ENCODE measurements around the gene BNC2. TPM values are rescaled to one million over a fixed set of nuclear protein-coding genes. Genes with fewer than 3 reads are reported as not detected.

The BNC2 gene
- total RNA-seq, 4 donors from 2014 or later: 90.2 to 130 (median 100.0) TPM

GRCh38 chr9:16475257-16475656 lies 395.2 kb downstream of the BNC2 start:
- Histone ChIP-seq H3K9me3 (no peaks in the 10 kb centered on the region), H3K27me3 (no peaks in the 10 kb centered on the region), H3K4me1 (no peaks in the 10 kb centered on the region), H3K4me3 (no peak overlapping the region), H3K36me3 (no peaks in the 10 kb centered on the region), H3K27ac (no peak overlapping the region)
- 68 to 78% methylated on average over 3 of the region's 3 CpGs for WGBS, 2 donors (ENCODE audit: low coverage in 1 of 2)
- TF ChIP-seq POLR2AphosphoS5 (IDR thresholded peaks at IDR 0.05) (no peak), EP300 (IDR thresholded peaks at IDR 0.05) (no peak), POLR2A (IDR thresholded peaks at IDR 0.05) (no peak), CTCF (IDR thresholded peaks at IDR 0.05) (no peak)
- ATAC-seq: no peak

GRCh38 chr9:16469184-16469583 lies 401.3 kb downstream of the BNC2 start:
- no peak overlapping the region for H3K27ac ChIP-seq
- no peaks in the 10 kb centered on the region for H3K9me3 ChIP-seq
- H3K27me3 ChIP-seq: no peaks in the 10 kb centered on the region
- no peak for TF ChIP-seq POLR2AphosphoS5 (IDR thresholded peaks at IDR 0.05)
- no peak for TF ChIP-seq CTCF (IDR thresholded peaks at IDR 0.05)
- TF ChIP-seq EP300 (IDR thresholded peaks at IDR 0.05): no peak
- TF ChIP-seq POLR2A (IDR thresholded peaks at IDR 0.05): no peak
- no peak for ATAC-seq
- 77 to 83% methylated on average over 4 of the region's 4 CpGs for WGBS, 2 donors (ENCODE audit: low coverage in 1 of 2)
- no peaks in the 10 kb centered on the region for H3K4me1 ChIP-seq
- no peaks in the 10 kb centered on the region for H3K36me3 ChIP-seq
- no peak overlapping the region for H3K4me3 ChIP-seq

- no peak for ATAC-seq
These were observed 408.6 kb downstream of the BNC2 start for GRCh38 chr9:16461851-16462250.

GRCh38 chr9:16461137-16461840 lies 409.2 kb downstream of the BNC2 start:
- TF ChIP-seq EP300 (IDR thresholded peaks at IDR 0.05) (no peak), CTCF (IDR thresholded peaks at IDR 0.05) (no peak), POLR2AphosphoS5 (IDR thresholded peaks at IDR 0.05) (no peak)
- Histone ChIP-seq H3K9me3 (no peaks in the 10 kb centered on the region), H3K27ac (peak overlapping the region in 2 of 4 donors; percentile 1 to 6), H3K4me3 (no peak overlapping the region), H3K4me1 (peaks cover 0 to 46% (median 8%) of the 10 kb centered on the region in 3 donors), H3K27me3 (no peaks in the 10 kb centered on the region), H3K36me3 (no peaks in the 10 kb centered on the region)
- ATAC-seq: no peak
- 70 to 75% methylated on average over 7 to 10 of the region's 12 CpGs for WGBS, 2 donors (ENCODE audit: low coverage in 1 of 2)

More at GRCh38 chr9:16461851-16462250, 408.6 kb downstream of the BNC2 start:
- 40 to 65% methylated on average over 2 of the region's 2 CpGs for WGBS, 2 donors (ENCODE audit: low coverage in 1 of 2)
- no peaks in the 10 kb centered on the region for H3K27me3 ChIP-seq
- TF ChIP-seq EP300 (IDR thresholded peaks at IDR 0.05) (no peak), POLR2AphosphoS5 (IDR thresholded peaks at IDR 0.05) (no peak), POLR2A (IDR thresholded peaks at IDR 0.05) (no peak), CTCF (IDR thresholded peaks at IDR 0.05) (no peak)
- H3K4me1 ChIP-seq: peaks cover 0 to 46% (median 8%) of the 10 kb centered on the region in 3 donors
- H3K4me3 ChIP-seq: no peak overlapping the region
- no peaks in the 10 kb centered on the region for H3K9me3 ChIP-seq
- peak overlapping the region in 1 of 4 donors; percentile 6 for H3K27ac ChIP-seq
- no peaks in the 10 kb centered on the region for H3K36me3 ChIP-seq

DNA sequence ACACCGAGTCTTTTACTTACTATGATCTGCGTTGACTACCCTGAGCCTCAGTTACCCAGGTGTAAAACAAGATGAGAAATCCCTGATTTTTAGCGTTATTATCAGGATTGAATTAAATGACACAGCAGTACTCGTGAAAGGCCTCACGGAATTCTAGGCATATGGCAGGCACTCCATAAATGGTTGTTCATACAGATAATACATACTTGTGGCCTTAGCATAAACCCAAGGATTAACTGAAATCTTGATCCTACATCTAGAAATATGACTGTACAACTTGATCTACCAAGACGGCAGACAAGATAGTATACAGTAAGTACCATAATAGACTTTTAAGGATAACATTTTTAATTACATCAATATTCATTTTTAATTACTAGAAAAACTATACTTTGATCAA lies 409.8 kb downstream of the BNC2 start:
- ATAC-seq: no peak
- no peaks in the 10 kb centered on the region for H3K27me3 ChIP-seq
- peaks cover 0 to 46% (median 8%) of the 10 kb centered on the region in 3 donors for H3K4me1 ChIP-seq

More for the DNA sequence above, 409.8 kb downstream of the BNC2 start:
- no peak for TF ChIP-seq POLR2A (IDR thresholded peaks at IDR 0.05)
- TF ChIP-seq EP300 (IDR thresholded peaks at IDR 0.05): no peak
- no peak for TF ChIP-seq CTCF (IDR thresholded peaks at IDR 0.05)
- TF ChIP-seq POLR2AphosphoS5 (IDR thresholded peaks at IDR 0.05): no peak
- H3K27ac ChIP-seq: no peak overlapping the region
- 98 to 99% methylated on average over 6 of the region's 6 CpGs for WGBS, 2 donors (ENCODE audit: low coverage in 1 of 2)
- H3K9me3 ChIP-seq: no peaks in the 10 kb centered on the region
- no peaks in the 10 kb centered on the region for H3K36me3 ChIP-seq
- no peak overlapping the region for H3K4me3 ChIP-seq
